ENCODE measurements around the gene MAOB.

Gene MAOB

DNA sequence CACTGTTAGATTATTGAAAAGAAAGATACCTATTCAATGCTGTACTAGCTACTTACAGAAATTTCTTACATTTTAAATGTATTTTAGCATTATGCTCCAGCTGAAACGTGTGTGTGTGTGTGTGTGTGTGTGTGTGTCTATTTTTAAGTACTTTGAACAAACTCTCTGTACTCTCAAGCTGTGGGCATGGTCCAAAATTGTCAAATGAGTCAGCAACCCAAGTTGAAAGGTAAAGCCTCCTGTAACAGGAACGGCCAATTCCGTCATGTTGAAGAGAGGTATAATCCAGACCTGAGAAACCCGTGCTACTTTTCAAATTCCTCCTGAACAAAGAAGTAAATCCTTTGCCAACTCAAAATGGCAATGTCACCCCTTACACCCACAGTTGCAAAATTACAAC lies 20.5 kb downstream of the MAOB start:
- DNase-seq (ENCODE audit: extremely low read depth, low read depth) = no peak
- no peak overlapping the region for H3K4me3 ChIP-seq (replicated peaks; ENCODE audit: low read depth, low read length)
- TF ChIP-seq, protein P1, sequence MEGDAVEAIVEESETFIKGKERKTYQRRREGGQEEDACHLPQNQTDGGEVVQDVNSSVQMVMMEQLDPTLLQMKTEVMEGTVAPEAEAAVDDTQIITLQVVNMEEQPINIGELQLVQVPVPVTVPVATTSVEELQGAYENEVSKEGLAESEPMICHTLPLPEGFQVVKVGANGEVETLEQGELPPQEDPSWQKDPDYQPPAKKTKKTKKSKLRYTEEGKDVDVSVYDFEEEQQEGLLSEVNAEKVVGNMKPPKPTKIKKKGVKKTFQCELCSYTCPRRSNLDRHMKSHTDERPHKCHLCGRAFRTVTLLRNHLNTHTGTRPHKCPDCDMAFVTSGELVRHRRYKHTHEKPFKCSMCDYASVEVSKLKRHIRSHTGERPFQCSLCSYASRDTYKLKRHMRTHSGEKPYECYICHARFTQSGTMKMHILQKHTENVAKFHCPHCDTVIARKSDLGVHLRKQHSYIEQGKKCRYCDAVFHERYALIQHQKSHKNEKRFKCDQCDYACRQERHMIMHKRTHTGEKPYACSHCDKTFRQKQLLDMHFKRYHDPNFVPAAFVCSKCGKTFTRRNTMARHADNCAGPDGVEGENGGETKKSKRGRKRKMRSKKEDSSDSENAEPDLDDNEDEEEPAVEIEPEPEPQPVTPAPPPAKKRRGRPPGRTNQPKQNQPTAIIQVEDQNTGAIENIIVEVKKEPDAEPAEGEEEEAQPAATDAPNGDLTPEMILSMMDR (IDR thresholded peaks at IDR 0.05; ENCODE audit: low read depth, low read length, missing control alignments) = no peak

DNA sequence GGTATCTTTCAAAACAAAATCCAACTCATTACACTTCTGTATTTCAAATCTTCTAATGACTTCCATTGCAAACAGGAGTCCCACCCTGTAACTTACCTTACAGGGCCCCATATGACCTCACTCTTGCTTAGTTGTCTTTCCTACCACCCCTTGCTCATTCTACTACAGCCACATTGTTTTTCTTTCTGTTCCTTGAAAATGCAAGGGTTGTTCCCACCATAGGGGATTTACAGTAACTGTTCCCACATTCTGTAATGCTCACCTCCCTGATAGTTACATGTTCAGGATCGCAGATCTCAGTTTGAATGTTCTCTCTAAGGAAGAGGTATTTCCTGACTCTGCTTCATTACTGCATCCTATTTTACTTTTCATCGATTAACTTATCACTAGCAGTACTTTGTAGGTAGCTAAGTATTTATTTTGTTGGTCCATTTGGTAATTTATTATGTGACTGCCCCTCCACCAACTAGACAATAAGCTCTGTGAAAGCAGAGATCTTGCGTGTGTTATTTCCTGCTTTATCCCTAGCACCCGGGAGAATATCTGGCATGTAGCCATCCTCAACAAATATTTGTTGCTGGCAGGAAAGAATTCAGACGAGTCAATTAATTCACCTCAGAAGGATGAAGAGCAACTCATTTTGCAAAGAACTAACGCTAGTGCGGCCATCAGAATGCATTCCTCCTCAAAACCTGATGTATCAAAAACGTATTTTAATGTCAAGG lies 21.4 kb downstream of the MAOB start:
- no peak overlapping the region for H3K4me3 ChIP-seq (replicated peaks; ENCODE audit: low read depth, low read length)
- no peak for DNase-seq (ENCODE audit: extremely low read depth, low read depth)

DNA sequence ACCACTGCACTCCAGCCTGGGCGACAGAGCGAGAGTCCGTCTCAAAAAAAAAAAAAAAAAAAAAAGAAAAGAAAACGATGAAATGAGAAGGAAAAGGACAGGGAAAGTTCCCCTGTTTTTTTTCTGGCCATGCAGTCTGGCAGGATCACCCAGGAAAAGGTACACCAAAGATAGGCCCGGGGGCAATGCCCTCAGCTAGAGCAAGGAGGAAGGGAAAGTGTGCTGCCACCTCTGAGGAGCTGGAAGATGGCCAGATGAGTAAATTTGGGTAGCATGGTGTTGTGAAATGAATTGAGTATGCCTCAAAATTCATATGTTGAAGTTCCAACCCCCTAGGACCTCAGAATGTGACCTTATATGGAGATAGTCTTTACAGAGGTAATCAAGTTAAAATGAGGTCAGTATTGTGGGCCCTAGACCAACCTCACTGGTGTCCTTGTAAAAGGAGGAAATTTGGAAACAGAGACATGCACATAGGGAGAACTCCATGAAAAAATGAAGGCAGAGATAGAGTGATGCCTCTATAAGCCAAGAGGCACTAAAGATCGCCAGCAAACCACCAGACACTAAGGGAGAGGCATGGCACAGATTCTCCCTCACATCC lies 28.9 kb downstream of the MAOB start:
- TF ChIP-seq, protein P1 (IDR thresholded peaks at IDR 0.05; ENCODE audit: low read depth, low read length, missing control alignments) = no peak
- H3K4me3 ChIP-seq (replicated peaks; ENCODE audit: low read depth, low read length) = no peak overlapping the region
- DNase-seq (ENCODE audit: extremely low read depth, low read depth) = no peak

More for the DNA sequence above, 21.4 kb downstream of the MAOB start:
- TF ChIP-seq, protein P1 (IDR thresholded peaks at IDR 0.05; ENCODE audit: low read depth, low read length, missing control alignments) = no peak

DNA sequence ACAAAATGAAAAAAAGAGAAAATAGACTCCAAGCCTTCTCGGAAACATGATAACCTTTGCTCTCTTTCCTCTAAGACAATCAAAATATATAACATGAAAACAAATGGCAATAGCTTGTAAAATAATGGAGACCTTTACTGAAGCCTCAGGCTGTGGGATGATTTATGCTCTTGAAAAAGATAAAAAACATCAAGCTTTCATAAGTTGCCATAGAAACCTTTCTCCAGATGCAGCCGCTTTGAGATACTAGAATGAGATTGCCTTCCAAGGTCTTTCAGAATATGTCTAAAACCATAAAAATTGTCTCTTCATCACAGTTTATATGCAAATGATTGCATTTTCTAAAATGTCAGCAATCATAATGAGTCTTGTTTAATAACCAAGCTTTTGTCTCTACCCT lies 31.6 kb downstream of the MAOB start:
- TF ChIP-seq, protein P1 (IDR thresholded peaks at IDR 0.05; ENCODE audit: low read depth, low read length, missing control alignments) = no peak

DNA sequence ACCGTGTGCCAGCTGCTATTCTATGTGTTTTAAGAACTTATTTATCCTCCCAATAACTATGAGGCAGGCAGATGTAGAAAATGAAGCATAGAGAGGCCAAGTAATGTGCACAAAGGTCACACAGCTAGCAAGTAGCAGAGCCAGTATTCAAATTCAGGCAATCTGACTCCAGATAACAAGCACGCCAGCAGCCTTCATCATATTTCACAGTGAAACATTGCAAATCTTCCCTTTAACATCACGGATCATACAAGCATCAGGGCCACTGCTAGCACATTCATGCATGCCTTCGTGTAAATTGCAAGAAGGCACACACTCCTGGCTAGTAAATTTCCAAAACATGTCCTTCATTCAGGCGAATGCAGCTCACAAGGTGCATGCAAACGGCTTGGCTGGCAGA lies 33.1 kb downstream of the MAOB start:
- DNase-seq (ENCODE audit: extremely low read depth, low read depth) = no peak
- TF ChIP-seq, protein P1 (IDR thresholded peaks at IDR 0.05; ENCODE audit: low read depth, low read length, missing control alignments) = no peak
- H3K4me3 ChIP-seq (replicated peaks; ENCODE audit: low read depth, low read length) = no peak overlapping the region

More for the DNA sequence above, 31.6 kb downstream of the MAOB start:
- DNase-seq (ENCODE audit: extremely low read depth, low read depth) = no peak
- no peak overlapping the region for H3K4me3 ChIP-seq (replicated peaks; ENCODE audit: low read depth, low read length)

DNA sequence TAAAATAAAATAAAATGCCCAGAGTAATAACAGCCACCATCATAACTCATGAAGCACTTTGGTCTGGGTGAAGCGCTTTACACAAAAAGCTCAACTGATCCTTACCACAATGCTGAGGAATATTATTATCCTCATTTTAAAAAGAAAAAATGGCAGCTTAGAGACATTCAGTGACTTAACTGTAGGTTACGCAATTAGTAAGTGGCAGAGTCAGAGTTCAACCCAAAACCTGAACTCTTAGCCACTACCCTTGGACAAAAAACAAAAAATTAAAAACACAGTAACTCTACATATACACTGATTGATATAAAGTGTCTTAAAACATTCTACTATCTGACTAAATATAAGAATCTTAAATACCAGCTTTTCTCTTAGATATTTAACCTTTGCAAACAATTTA lies 34.9 kb downstream of the MAOB start:
- TF ChIP-seq, protein P1 (IDR thresholded peaks at IDR 0.05; ENCODE audit: low read depth, low read length, missing control alignments) = no peak
- H3K4me3 ChIP-seq (replicated peaks; ENCODE audit: low read depth, low read length) = no peak overlapping the region
- no peak for DNase-seq (ENCODE audit: extremely low read depth, low read depth)

Data from HFF-Myc (cell line).